Skeletal muscle tissue (tissue), 4 donors: Measurements from ENCODE around the gene ODC1. TPM values are rescaled to one million over a fixed set of nuclear protein-coding genes. Genes with fewer than 3 reads are reported as not detected.
A peak's percentile ranks its signal among the peaks of the same experiment; 100 is the strongest.

Source experiments
- H3K27ac ChIP-seq: one replicate; pipeline ENCODE4 v1.7.0; 2013; ENCODE audit warnings: mild to moderate bottlenecking, low read depth, low read length, inconsistent platforms
- H3K27me3 ChIP-seq, 3 donors: one replicate each; pipeline ENCODE4 v1.7.0; 2013; ENCODE audit warnings: low read length in 3 of 3; ENCODE audit not compliant: control insufficient read depth in 3 of 3, insufficient read depth in 3 of 3
- H3K36me3 ChIP-seq, 3 donors: one replicate each; pipeline ENCODE4 v1.7.0; 2013; ENCODE audit warnings: low read length in 3 of 3; ENCODE audit not compliant: control insufficient read depth in 3 of 3, insufficient read depth in 3 of 3
- H3K4me1 ChIP-seq, 3 donors: one replicate each; pipeline ENCODE4 v1.7.0; 2013; ENCODE audit warnings: low read length in 3 of 3, mild to moderate bottlenecking in 3 of 3; ENCODE audit not compliant: control insufficient read depth in 3 of 3, insufficient read depth in 3 of 3
- H3K4me3 ChIP-seq, 3 donors: one replicate each; pipeline ENCODE4 v1.7.0; 2013; ENCODE audit warnings: low read length in 3 of 3
- H3K9ac ChIP-seq, 3 donors: one replicate each; pipeline ENCODE4 v1.7.0; 2013; ENCODE audit warnings: low read length in 3 of 3, mild to moderate bottlenecking in 3 of 3, moderate library complexity in 2 of 3, low read depth in 1 of 3
- H3K9me3 ChIP-seq, 3 donors: one replicate each; pipeline ENCODE4 v1.7.0; 2013; ENCODE audit warnings: low read length in 3 of 3; ENCODE audit not compliant: control insufficient read depth in 3 of 3
- total RNA-seq: library from RNA; depleted of rRNA; stranded (reverse); fragments of >200 nt; gene quantifications from one replicate; pipeline ENCODE4 v1.2.3, GENCODE V29; 2014
- donor health status: Osteomylitis.

Gene ODC1
- total RNA-seq, 1 donor from 2014 or later = 99.7 TPM

GRCh38 chr2:10454505-10454904 is 6.4 kb upstream of the ODC1 start:
- H3K9ac ChIP-seq = peak overlapping the region in 2 of 3 donors; percentile 12 to 40
- H3K4me3 ChIP-seq = no peak overlapping the region
- no peaks in the 10 kb centered on the region for H3K27me3 ChIP-seq
- H3K9me3 ChIP-seq = no peaks in the 10 kb centered on the region
- H3K36me3 ChIP-seq = no peaks in the 10 kb centered on the region
- no peak overlapping the region for H3K27ac ChIP-seq
- H3K4me1 ChIP-seq = peaks cover 12 to 28% (median 24%) of the 10 kb centered on the region in 3 donors

DNA sequence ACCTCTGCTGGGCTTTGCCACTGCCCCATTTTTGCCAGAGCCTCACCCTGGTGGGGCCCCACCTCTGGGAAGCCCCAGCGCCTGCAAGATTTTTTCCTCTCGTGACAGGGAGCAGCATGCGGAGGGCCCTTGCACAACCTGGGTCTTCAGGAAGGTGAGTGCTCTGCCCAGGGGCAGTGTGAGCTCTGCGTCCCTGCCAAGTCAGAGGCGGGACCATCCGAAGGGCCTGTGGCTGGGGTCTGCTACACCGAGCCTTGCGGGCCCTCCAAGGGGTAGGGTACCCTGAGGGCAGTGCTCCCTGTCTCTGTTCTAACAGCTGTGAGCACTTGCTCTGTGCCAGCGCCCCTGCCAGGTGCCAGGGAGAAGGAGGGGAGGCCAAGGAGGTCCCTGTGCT is 5.8 kb upstream of the ODC1 start:
- H3K4me1 ChIP-seq = peaks cover 18 to 34% (median 29%) of the 10 kb centered on the region in 3 donors
- H3K9ac ChIP-seq = peak overlapping the region in 1 of 3 donors; percentile 40
- H3K36me3 ChIP-seq = no peaks in the 10 kb centered on the region
- H3K27me3 ChIP-seq = no peaks in the 10 kb centered on the region
- H3K9me3 ChIP-seq = no peaks in the 10 kb centered on the region
- H3K27ac ChIP-seq = no peak overlapping the region
- no peak overlapping the region for H3K4me3 ChIP-seq

DNA sequence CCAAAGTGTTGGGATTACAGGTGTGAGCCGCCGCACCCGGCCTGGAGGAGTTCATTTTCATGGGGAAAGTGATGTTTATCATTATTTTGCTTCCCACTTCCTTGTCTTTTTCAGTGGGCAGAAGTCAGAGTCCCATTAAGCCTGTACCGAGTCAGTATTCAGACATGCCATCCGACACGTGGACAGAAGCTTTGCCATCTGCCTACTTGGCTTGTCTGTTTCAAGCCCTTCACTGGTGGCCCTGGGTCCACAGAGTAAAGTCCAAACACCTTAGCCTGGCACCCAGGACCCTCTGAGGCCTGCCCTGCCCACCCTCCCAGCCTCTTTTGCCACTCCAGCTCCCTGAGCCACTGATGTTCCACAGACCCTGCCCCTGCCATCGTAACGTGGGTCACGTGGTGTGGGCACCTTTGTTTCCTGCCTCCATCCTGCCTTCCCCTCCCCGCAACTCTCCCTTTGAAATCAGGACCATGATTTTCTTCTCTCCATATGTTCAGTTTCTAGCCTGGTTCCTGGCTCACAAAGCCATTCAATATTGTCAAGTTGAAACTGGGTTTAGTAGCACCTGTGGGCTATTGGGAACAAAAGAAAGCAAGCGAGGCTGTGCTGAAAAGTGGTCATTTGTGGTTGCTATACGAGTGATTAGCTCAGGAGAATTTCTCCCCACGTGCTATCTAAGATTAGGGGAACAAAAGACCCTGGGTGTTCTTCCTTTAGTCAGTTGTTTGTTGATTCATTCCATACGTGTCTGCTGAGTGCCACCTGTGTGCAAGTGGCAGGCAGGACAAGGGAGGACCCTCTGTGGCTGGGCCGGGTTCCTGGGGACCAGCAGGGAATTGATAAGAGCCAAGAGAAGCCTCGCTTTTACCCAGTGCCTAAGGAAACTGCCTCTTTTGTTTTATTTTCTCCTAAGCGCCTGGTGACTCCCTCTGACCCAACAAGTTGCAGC is 5.1 kb upstream of the ODC1 start:
- Histone ChIP-seq H3K9ac (no peak overlapping the region), H3K9me3 (no peaks in the 10 kb centered on the region), H3K36me3 (no peaks in the 10 kb centered on the region), H3K4me3 (no peak overlapping the region), H3K27ac (no peak overlapping the region), H3K27me3 (no peaks in the 10 kb centered on the region), H3K4me1 (peaks cover 22 to 36% (median 30%) of the 10 kb centered on the region in 3 donors)

DNA sequence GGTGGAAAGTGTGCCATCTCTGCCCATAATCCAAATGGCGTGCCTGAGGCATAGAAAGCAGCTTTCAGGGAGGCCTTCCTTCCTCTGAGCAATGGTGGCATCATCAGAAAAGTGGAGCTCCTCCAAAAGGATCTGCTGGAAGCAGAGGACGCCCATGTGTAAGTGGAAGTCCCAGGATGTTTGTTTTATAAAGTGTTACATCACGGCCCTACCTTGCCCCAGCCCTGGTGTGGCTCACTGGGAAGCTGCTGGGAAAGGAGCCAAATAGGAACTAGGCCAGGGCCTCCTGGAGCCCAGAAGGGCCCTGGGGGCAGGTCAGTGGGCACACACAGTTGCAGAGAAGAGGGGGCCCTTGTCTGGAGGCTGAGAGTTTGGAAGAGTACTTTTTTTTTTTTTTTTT is 4.2 kb upstream of the ODC1 start:
- no peak overlapping the region for H3K4me3 ChIP-seq

GRCh38 chr2:10451819-10452218 is 3.7 kb upstream of the ODC1 start:
- Histone ChIP-seq H3K9me3 (no peaks in the 10 kb centered on the region), H3K9ac (no peak overlapping the region), H3K27ac (no peak overlapping the region), H3K36me3 (no peaks in the 10 kb centered on the region), H3K27me3 (no peaks in the 10 kb centered on the region), H3K4me3 (no peak overlapping the region), H3K4me1 (peaks cover 25 to 30% (median 28%) of the 10 kb centered on the region in 3 donors)

More for the DNA sequence above, 4.2 kb upstream of the ODC1 start:
- no peaks in the 10 kb centered on the region for H3K27me3 ChIP-seq
- no peak overlapping the region for H3K9ac ChIP-seq
- H3K36me3 ChIP-seq = no peaks in the 10 kb centered on the region
- peaks cover 24 to 30% (median 25%) of the 10 kb centered on the region in 3 donors for H3K4me1 ChIP-seq
- H3K27ac ChIP-seq = no peak overlapping the region
- no peaks in the 10 kb centered on the region for H3K9me3 ChIP-seq

GRCh38 chr2:10449838-10450691 is 1.9 kb upstream of the ODC1 start:
- Histone ChIP-seq H3K4me1 (peaks cover 31 to 43% (median 34%) of the 10 kb centered on the region in 3 donors), H3K9me3 (no peaks in the 10 kb centered on the region), H3K27ac (no peak overlapping the region), H3K9ac (no peak overlapping the region), H3K36me3 (no peaks in the 10 kb centered on the region), H3K4me3 (no peak overlapping the region), H3K27me3 (no peaks in the 10 kb centered on the region)

GRCh38 chr2:10449486-10449831 is 1.3 kb upstream of the ODC1 start:
- H3K9me3 ChIP-seq = no peaks in the 10 kb centered on the region
- peaks cover 3 to 4% (median 3%) of the 10 kb centered on the region in 3 donors for H3K36me3 ChIP-seq
- H3K4me1 ChIP-seq = peaks cover 26 to 39% (median 32%) of the 10 kb centered on the region in 3 donors
- H3K27me3 ChIP-seq = no peaks in the 10 kb centered on the region
- peak overlapping the region in 2 of 3 donors; percentile 81 to 87 for H3K9ac ChIP-seq
- peak overlapping the region in 2 of 3 donors; percentile 78 to 90 for H3K4me3 ChIP-seq
- no peak overlapping the region for H3K27ac ChIP-seq

- Histone ChIP-seq H3K27me3 (no peaks in the 10 kb centered on the region), H3K27ac (peak overlapping the region; percentile 89), H3K9me3 (no peaks in the 10 kb centered on the region), H3K4me3 (peak overlapping the region; percentile 78 to 90 (median 80)), H3K9ac (peak overlapping the region; percentile 79 to 87 (median 81)), H3K4me1 (peaks cover 22 to 37% (median 27%) of the 10 kb centered on the region in 3 donors), H3K36me3 (peaks cover 6 to 10% (median 8%) of the 10 kb centered on the region in 3 donors)
Observed at GRCh38 chr2:10448576-10449485, 704 bp upstream of the ODC1 start.

- Histone ChIP-seq H3K36me3 (peaks cover 16 to 24% (median 17%) of the 10 kb centered on the region in 3 donors), H3K4me1 (peaks cover 22 to 37% (median 26%) of the 10 kb centered on the region in 3 donors), H3K9ac (peak overlapping the region; percentile 68 to 89 (median 68)), H3K27ac (peak overlapping the region; percentile 93), H3K9me3 (no peaks in the 10 kb centered on the region), H3K4me3 (peak overlapping the region; percentile 49 to 86 (median 70)), H3K27me3 (no peaks in the 10 kb centered on the region)
Observed at GRCh38 chr2:10447300-10447894, 730 bp downstream of the ODC1 start.
